NCI-H1092 (cell line): ENCODE data around the gene FAR2.
"Not testable (repeated sequence)": the region's sequence is repeated elsewhere in the genome, so short reads cannot be mapped to it uniquely, and the experiment has no call there.

Source experiments
- DNase-seq: peaks from one replicate; lab custom pipeline; 2025; lab: John Stamatoyannopoulos, UW

FAR2 gene

DNA sequence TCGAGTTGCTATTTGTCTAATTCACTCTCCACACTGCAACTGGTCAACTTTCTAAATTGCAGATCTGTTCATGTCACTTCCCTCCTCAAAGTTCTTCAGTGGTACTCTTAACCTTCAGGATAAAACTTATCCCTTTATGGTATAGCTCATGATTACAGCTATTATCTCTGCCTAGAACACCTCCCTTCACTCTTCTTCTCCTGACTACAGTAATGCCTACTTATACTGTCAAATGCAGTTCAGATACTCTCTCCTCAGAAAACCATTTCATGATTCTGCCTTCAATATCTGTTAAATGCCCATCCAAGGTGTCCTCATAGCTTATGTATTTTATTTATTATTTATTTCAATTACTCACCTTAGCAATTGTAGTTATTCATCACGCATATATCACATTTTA, 85.5 kb downstream of the FAR2 start:
- no peak for DNase-seq

DNA sequence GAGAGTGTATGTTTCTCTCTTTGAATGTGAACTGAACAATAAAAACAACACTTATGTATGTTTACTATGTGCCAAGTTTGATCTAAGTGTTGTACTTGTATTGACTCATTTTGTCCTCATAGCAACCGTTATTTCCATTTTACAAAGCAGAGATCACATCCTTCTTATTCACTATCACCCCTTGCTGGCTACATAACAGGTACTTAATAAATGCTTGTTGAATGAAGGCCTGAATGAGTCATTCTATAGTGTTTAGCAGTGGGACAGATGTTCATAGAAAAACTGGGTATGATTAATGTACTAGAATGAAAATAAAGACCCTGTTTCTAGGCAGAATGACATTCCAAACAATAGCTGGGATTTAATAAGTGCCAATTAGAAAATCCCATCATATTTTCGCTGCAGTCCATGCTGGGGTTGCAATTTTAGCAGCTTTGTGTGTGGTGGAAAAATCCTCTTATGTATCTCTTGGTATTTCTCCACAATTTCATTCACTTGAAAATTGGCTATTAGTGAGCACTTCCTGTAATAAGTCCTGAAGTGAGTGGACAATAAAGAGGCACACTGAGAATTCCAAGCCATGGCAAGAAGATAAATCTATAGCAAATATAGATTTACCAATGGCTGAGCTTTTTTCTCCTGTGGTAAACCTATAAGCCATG, 86.0 kb downstream of the FAR2 start:
- DNase-seq = no peak

DNA sequence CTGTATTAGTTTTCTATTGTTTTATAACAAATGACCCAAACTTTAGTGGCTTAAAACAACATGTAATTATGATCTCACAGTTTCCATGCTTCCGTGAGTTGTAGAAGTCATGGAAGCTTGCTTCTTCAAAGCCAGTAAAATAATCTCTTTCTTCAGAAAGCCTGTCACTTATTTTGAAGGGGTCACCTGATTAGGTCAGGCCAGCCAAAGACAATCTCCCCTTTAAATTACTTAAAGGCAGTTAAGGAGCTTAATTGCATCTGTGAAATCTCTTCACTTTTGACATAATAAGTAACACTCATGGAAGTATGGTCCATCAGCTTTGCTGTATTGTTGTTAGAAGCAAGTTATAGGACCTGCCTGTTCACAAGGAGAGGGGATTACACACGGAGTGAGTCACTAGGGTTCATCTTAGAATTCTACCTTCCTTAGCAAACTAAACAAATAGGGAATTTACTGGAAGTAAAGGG, 89.8 kb downstream of the FAR2 start:
- DNase-seq = no peak

DNA sequence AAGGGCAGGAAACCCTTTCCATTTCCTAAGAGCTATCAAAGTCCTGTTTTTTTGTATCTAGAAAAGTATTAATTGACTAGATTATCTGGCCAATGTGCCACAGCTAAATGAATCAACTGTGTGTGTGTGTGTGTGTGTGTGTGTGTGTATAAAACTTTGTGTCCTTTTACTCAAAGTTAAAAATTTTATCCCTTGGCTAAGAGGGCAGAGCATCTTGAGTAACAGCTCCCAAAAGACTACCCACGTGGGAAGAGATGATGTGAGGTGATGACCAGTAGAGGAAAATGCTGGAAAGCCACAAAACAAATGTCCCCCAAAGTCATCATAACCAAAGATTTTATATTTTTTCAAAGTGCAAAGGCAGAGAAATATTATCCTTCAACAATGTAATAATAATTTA, 90.3 kb downstream of the FAR2 start:
- DNase-seq = no peak

DNA sequence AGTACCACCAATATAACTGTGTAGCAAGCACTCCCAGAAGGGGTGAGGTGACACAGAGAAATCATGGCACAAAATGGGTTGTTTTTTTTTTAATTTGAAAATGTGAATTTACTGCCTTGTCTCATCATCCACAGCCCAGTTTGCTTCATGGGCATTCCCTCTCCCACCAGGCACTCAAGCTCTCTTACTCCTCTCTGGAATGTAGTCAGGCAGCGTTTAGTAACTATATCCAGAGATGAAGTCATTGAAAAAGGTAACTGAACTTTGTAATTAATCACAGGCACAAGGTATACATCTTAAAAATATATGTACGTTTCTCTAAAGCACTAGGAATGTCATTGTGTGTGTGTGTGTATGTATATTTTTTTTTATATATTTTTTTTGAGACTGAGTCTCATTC, 91.4 kb downstream of the FAR2 start:
- DNase-seq = no peak

DNA sequence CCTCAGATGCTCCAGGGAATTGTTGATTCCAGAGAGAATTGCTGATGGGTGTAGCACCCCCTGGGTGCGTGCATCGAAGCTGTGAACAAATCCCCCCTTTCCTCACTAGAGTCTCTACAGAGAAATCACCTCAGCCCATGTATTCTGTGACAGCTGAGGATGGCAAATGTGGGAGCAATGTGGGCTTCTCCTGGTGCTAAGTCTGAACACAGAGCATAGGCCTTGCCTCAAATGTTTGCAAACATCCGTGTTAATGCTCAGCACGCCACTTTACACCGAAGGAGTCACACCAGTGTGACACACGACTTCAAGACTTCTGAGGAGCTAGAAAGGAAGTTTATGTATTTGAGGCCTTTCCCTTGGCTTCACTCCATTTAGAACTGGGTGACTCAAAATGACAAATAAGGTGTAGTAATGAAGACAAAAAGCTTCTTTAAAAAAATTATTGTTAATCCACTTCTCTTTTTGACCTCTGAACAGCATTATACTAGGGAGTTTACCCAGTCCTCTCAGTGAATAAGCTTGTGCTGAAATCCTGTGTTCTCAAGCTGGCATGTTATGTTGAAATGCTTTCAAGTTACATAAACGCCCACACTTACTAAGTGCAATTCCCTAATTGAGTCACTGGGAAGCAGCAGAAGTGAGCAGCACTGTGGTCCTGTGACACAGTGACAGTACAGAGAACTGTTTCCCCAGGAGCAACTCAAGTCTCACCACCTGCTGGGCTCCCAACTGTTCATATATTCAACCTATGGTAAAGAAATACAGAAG, 92.9 kb downstream of the FAR2 start:
- no peak for DNase-seq

DNA sequence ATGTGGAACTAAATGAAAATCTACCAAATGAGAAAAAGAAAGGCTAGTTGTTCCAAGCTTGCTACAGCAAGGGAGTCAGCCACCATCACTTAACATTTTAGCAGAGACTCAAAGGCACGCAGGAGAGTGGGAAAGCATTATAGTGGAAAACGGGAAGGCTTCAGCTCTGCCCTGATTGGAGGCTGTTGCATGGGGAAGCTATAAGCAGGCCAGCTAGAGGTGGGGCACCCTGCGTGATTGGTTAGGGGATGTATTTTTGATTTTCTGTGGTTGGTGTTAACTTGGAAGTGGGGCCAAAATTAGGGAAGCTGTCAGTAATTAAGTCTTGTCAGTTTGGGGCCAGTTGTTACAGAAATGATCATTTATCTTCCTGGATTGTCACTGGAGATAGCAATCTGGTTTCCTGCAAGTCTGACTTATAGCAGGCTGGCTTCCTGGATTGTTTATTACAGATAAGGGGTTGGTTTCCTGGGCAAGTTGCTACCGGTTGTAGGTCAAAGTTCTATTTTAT, 93.9 kb downstream of the FAR2 start:
- DNase-seq = no peak

DNA sequence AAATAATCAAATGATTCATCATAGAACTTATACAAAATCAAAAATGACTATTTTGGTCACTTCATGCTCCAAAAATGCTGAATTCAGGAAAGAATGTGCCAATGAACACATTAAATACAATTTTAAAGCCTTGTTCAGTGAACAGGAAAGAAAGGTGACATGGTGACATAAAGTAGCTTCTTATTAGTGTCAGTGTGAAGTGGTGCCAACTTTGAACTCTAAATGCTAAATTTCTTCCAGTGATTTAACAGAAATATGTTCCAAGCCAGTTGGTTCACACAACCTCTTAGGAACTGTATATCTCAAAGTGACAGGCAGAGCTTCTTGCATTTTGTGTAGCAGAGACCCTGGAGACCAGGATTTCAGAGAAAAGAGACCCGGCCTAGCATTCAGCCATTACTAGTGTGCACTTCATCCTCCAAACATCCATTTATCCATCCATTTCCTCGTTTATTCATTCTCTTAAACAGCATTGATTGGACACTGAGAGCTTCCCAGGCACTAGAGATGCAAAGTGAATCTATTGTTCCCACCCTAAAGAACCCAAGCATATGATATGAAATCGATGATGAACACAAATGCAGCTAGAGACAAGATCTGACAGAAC, 95.2 kb downstream of the FAR2 start:
- no peak for DNase-seq

DNA sequence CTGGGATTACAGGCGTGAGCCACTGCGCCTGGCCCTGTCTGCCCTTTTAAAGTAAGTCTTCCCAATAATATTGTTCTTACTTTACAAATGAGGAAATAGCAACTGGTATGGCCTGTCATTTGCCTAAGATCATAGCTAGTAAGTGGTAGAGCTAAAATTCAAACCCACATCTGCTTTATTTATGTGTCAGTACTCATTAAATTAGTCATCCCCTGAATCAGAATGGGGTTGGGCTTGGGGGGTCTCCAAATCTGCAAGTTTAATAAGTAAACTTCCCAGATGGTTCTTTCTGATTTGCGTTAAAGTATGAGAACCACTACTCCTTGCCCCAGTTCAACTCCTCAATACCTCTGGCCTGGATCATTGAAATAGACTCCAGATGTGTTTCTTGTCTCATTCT, 96.2 kb downstream of the FAR2 start:
- DNase-seq = no peak

DNA sequence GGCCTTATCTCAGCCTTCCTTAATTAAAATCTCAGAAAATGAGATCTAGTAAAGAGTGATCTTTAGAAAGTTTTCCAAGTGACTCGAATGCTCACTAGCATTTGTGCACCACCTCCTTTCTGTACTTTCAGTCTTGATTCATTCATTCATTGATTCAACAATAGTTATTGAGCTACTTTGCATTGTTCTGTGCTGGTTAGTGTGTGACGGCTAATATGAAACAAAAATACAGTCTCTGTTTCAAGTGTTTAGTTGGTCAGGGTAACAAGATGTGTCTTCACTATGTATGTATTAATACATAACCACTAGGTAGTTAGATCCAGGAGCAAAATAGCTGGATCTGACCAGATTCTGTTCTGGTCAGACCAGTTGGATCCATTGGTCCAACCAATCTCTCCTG, 100.9 kb downstream of the FAR2 start:
- DNase-seq = no peak

DNA sequence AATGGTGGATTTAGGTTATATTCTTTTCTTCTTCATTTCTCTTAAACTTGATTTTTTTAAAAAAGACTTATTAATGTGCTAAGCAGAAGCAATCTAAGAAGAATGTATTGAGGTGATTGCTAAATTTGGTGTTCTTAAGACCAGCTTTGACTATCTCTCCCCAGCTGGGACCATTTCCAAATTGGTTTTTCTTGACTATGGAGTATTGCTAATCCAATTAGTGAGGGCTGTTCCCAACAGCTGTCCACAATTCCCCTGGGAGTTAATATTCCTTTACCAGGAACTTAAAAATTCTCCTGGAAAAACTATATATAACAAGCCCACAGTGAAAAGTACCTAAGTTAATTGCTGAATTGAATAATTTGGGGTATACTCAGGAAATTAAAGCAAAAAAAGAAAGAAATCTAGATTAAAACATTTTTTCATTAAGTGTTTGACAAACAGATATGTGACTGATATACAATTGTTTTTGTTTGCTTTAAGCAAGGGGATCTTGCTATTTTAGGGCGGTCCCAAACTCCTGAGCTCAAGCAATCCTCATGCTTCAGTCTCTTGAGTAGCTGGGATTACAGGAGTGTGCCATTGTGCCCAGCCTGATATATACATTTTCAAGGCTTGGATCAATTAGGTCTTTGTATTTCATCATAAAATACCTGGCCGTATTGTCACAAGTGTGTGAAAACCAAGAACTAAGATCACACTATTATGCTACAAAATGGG, 105.0 kb downstream of the FAR2 start:
- DNase-seq = no peak

DNA sequence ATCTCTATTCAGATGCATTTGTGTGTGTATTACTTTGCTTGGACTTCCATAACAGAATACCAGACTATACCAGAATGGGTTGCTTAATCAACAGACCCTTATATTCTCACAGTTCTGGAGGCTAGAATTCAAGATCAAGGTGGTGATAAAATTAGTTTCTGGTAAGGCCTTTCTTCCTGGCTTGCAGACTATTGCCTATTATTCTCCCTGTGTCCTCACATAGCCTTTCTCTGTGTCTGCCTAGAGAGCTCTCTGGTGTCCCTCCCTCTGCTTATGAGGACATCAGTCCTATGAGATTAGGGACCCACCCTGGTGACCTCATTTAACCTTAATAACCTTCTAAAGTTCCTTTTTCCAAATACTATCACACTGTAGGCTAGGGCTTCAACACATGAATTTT, 106.0 kb downstream of the FAR2 start:
- DNase-seq = no peak

DNA sequence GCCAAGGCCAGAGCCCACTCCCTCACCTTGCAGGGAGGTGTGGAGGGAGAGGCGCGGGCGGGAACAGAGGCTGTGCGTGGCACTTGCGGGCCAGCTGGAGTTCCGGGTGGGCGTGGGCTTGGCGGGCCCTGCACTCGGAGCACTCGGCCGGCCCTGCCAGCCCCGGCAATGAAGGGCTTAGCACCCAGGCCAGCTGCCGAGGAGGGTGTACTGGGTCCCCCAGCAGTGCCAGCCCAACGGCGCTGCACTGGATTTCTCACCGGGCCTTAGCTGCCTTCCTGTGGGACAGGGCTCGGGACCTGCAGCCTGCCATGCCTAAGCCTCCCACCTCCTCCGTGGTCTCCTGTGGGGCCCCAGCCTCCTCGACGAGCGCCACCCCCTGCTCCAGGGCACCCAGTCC, 107.5 kb downstream of the FAR2 start:
- no peak for DNase-seq

DNA sequence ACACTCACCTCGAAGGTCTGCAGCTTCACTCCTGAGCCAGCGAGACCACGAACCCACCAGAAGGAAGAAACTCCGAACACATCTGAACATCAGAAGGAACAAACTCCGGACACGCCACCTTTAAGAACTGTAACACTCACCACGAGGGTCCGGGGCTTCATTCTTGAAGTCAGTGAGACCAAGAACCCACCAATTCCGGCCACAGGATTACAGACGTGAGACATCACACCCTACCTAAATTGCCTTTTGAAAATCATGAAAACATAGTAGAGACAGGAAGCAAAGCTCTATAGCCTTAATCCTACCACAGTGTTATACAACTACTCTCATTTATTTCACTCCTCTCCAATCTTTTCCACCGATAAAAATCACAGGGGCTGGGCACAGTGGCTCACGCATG, 108.6 kb downstream of the FAR2 start:
- DNase-seq = not testable (repeated sequence)

DNA sequence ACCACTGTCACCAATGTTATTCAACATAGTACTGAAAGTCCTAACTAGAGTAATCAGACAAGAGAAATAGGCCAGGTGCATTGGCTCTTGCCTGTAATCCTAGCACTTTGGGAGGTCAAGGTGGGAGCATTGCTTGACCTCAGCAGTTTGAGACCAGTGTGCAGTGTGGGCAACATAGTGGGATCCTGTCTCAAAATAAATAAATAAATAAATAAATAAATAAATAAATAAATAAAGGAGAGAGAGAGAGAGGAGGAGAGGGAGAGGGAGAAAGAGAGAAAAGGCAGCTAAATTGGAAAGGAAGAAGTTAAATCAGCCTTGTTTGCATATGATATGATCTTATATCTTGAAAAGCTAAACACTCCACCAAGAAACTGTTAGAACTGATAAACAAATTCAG, 115.3 kb downstream of the FAR2 start:
- DNase-seq = no peak

DNA sequence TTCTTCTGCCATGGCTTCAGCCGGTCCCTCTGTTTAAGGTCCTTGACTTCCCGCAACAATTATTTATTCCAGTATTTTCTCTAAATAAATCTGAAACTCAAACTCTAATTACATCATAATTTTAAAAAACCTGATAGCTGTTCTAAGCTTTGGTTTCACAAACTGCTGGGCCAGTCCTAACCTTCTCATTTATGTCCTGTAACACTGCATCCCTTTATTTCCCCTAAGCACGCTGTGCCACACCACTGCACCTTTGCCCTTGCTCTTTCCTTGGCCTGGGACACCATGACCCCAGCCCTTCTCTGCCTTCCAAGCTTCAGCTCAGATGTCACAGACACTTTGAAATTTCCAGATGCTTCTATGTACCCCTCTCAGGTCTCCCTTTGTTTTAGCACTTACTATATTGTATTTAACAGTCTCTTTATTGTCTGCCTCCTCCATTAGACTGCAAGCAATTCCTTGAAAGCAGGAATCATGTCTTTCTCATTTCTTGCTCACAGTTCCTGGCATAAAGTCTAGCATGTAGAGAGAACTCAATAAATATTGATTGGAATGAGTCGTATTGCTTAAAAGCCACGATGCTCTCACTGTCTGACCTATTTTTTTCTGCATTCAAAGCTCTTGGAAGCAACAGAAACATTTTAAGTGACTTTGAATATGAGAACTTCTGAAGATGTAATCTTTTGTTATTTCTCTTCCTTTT, 120.8 kb downstream of the FAR2 start:
- DNase-seq = no peak

DNA sequence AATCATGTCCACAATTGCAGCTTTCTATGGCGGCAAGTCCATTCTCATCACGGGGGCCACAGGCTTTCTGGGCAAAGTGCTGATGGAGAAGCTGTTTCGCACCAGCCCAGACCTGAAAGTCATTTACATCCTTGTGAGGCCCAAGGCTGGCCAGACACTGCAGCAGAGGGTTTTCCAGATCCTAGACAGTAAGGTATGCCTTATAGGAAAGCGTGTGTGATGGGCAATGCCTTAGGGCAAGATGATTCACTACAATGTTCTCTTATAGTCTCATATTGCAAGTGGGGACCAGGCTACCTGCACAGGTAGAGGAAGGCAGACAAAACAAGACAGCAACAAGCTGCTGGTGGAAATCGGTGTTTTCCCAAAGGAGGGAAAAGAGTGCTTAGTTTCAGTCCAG, 121.4 kb downstream of the FAR2 start:
- no peak for DNase-seq

DNA sequence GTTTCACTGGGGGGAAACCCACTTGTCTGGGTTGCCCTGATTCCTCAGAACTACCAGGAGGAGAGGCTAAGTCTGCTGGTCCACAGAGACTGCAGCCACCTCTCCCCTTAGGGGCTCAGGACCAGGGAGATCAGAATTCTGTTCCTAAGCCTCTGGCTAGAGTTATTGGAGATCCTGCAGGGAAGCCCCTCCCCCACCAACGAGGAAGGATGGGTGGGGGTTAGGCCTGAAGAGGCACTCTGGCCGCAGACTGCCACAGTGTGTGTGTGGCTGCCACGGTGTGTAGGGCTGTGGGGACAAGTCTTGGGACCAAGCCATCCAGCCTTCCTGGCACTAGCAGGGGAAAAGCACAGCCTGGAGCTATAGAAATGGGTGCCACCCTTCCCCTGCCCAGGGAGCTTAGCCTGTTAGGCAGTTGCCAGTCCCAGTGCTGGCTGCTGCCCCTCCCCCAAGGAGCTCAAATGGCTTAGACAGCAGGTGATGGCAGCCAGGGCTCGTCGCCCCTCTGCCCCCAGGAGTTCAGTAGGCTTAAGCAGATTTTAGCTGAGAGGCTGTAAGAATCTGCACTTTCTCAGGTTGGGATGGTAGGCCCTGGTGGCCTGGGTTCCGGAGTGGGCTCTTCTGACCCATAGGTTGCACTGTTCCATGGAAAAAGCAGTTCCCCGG, 124.2 kb downstream of the FAR2 start:
- no peak for DNase-seq

DNA sequence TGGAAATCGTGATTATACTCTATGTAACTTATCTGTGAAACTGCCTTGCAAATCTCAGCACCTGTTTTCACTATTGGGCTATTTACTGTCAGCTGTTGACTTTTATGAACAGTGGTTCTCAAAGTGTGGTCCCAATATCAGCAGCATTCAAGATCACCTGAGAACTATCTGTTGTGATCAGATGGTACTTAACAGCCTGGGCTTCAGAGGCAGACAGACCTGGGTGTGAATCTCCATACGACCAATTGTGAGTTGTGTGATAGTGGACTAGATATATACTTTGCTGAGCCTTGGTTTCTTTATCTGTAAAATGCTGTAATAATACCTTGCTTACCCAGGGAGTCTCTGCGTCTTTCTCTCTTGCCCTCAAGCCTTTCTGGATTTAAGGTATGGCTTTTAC, 126.8 kb downstream of the FAR2 start:
- no peak for DNase-seq

DNA sequence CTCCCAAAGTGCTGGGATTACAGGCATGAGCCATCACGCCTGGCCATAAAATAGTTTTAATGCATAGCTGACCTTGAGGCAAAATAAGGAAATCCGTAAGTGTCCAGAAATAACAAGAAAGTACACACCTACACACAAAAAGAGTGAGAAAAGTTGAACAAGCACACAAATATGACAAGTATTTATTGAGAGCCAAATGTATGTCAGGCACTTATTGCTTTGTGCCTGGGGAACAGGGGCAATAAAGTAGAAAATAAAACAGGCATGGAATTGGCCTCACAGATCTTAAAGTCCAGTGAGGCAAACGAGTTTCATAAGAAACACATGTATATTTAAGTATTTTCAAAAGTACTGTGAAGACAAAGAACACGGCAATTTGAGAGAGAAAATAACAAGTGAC, 128.2 kb downstream of the FAR2 start:
- no peak for DNase-seq

DNA sequence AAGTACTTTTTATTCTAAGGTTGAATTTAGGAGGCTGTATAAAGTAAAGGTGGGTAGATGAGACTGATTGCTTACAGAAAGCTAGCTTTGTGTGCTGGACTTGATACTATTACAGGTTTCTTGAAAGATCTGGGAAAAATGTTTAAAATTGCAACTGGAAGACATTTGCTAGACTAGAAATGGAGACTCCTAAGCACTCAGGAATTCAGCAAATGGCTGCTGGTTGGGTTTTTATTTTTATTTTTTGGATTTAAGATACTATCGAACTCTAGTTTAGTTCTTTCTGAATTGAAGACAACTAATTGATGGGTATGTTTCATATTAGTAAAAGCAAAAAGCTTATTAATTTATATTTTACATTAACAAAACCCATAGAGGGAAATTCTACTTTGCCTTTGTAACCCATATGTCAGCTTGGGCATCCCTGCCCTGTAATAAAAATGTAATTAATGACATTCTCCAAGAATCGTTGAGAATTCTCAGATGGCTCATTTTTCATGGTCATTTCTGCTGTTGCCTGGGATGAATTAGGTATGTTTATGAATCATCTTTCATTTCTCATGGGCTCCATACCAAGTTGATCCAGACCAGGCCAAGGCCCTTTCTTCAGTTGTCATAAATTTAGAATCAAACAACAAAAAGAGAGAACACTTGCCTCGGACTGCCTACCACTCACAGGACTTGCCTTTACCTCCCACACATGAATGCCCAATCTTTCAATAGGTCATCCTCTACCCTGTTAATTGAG, 129.8 kb downstream of the FAR2 start:
- DNase-seq = no peak
